Astrocyte (in vitro differentiated cells and primary cell): Measurements from ENCODE around the gene GLTPD2. TPM values are rescaled to one million over a fixed set of nuclear protein-coding genes. Genes with fewer than 3 reads are reported as not detected.
A peak's percentile ranks its signal among the peaks of the same experiment; 100 is the strongest.

ENCODE experiments used
- DNase-seq: peaks from one replicate; pipeline ENCODE4 v3.0.0-alpha.2; 2010; ENCODE audit warnings: low read depth
- FAIRE-seq: peaks from 2 replicates; lab custom pipeline; 2011; peaks lifted over from hg19 to GRCh38; lab: Jason Lieb, UNC
- H2AFZ ChIP-seq: 2 replicates; pipeline ENCODE4 v1.6.0; 2012; ENCODE audit warnings: low read depth, low read length, inconsistent platforms
- H3K27ac ChIP-seq: 2 replicates; pipeline ENCODE4 v1.5.1; 2011; ENCODE audit warnings: low read depth, low read length, inconsistent platforms
- H3K27me3 ChIP-seq: 2 replicates; pipeline ENCODE4 v1.6.0; 2011; ENCODE audit warnings: low read length, inconsistent platforms; ENCODE audit not compliant: insufficient read depth
- H3K36me3 ChIP-seq: 2 replicates; pipeline ENCODE4 v1.5.1; 2011; ENCODE audit warnings: low read length, inconsistent platforms; ENCODE audit not compliant: insufficient read depth
- H3K4me1 ChIP-seq: 2 replicates; pipeline ENCODE4 v1.5.1; 2011; ENCODE audit warnings: low read length, inconsistent platforms; ENCODE audit not compliant: insufficient read depth
- H3K4me2 ChIP-seq: 2 replicates; pipeline ENCODE4 v1.6.0; 2012; ENCODE audit warnings: low read length, inconsistent platforms
- H3K4me3 ChIP-seq: 2 replicates; pipeline ENCODE4 v1.5.1; 2011; ENCODE audit warnings: low read depth, mild to moderate bottlenecking, low read length, inconsistent platforms; ENCODE audit not compliant: insufficient read depth
- H3K79me2 ChIP-seq: 2 replicates; pipeline ENCODE4 v1.6.0; 2012; ENCODE audit warnings: mild to moderate bottlenecking, low read length, inconsistent platforms; ENCODE audit not compliant: insufficient read depth
- H3K9ac ChIP-seq: 2 replicates; pipeline ENCODE4 v1.6.0; 2012; ENCODE audit warnings: mild to moderate bottlenecking, low read length, inconsistent platforms
- H3K9me3 ChIP-seq: 2 replicates; pipeline ENCODE4 v1.5.1; 2012; ENCODE audit warnings: low read depth, mild to moderate bottlenecking, low read length, inconsistent platforms; ENCODE audit not compliant: insufficient read depth
- H4K20me1 ChIP-seq: 2 replicates; pipeline ENCODE4 v1.6.0; 2012; ENCODE audit warnings: low read length, inconsistent platforms; ENCODE audit not compliant: insufficient read depth
- H3K27ac Mint-ChIP-seq: one replicate; pipeline ENCODE4 v1.8.0; 2021; ENCODE audit warnings: mild to moderate bottlenecking, mixed read lengths; ENCODE audit not compliant: unreplicated experiment
- H3K27me3 Mint-ChIP-seq: one replicate; pipeline ENCODE4 v1.8.0; 2021; ENCODE audit warnings: low read depth, mixed read lengths; ENCODE audit not compliant: unreplicated experiment
- H3K36me3 Mint-ChIP-seq: one replicate; pipeline ENCODE4 v1.8.0; 2021; ENCODE audit warnings: low read depth, mixed read lengths; ENCODE audit not compliant: unreplicated experiment
- H3K4me1 Mint-ChIP-seq: one replicate; pipeline ENCODE4 v1.8.0; 2021; ENCODE audit warnings: low read depth, mixed read lengths; ENCODE audit not compliant: unreplicated experiment
- H3K4me3 Mint-ChIP-seq: one replicate; pipeline ENCODE4 v1.8.0; 2021; ENCODE audit warnings: mild to moderate bottlenecking, moderate library complexity, mixed read lengths; ENCODE audit not compliant: unreplicated experiment
- H3K9me3 Mint-ChIP-seq: one replicate; pipeline ENCODE4 v1.8.0; 2021; ENCODE audit warnings: mild to moderate bottlenecking, mixed read lengths; ENCODE audit not compliant: unreplicated experiment
- CTCF ChIP-seq: IDR thresholded peaks from 2 replicates; pipeline ENCODE4 v1.5.1; 2011; ENCODE audit warnings: low read depth, mild to moderate bottlenecking, inconsistent platforms, low read length, moderate library complexity; ENCODE audit not compliant: insufficient read depth
- EZH2 ChIP-seq: IDR thresholded peaks from 2 replicates; pipeline ENCODE4 v1.6.1; 2012; ENCODE audit warnings: mild to moderate bottlenecking, low read length, inconsistent platforms; ENCODE audit not compliant: insufficient read depth
- total RNA-seq: library from RNA; stranded (reverse); gene quantifications from 2 replicates; pipeline ENCODE4 v1.2.1, GENCODE V29; 2021

GLTPD2 gene
- total RNA-seq, 1 donor from 2014 or later = not detected

DNA sequence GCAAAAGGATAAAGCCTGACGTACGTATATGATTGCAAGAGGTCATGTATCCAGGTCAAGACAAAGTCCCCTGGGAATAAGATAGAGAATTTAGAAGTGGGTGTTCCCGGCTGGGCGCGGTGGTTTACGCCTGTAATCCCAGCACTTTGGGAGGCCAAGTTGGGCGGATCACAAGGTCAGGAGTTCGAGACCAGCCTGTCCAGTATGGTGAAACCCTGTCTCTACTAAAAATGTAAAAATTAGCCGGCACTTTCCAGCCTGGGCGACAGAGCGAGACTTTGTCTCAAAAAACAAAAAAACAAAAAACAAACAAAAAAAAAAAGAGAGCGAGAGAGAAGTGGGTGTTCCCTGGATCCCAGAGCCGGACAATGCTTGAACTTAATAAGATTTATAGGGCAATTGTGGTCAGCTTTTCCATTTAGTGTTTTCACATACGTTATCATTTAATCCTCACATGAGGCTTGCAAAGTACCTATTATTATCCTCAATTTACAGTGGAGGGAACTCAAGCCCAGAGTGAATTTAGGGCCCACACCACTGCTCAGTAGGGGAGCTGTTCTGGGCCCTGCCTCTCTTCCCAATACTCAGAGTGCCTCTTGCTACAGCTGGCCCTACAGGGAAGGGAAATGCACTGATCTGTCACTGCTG is 481 bp upstream of the GLTPD2 start:
- Histone ChIP-seq H3K27ac (no peak overlapping the region), H3K4me1 (peaks cover 23% of the 10 kb centered on the region), H3K9me3 (no peaks in the 10 kb centered on the region), H4K20me1 (no peaks in the 10 kb centered on the region), H2AFZ (no peak overlapping the region), H3K4me3 (no peak overlapping the region), H3K27me3 (peaks cover 34% of the 10 kb centered on the region), H3K79me2 (no peaks in the 10 kb centered on the region), H3K36me3 (no peaks in the 10 kb centered on the region), H3K9ac (no peak overlapping the region), H3K4me2 (no peak overlapping the region)
- peaks cover 2% of the 10 kb centered on the region for H3K9me3 Mint-ChIP-seq
- H3K27ac Mint-ChIP-seq = no peak overlapping the region
- TF ChIP-seq EZH2 (no peak), CTCF (no peak)
- H3K4me3 Mint-ChIP-seq = peak overlapping the region; percentile 78
- DNase-seq (no peak), FAIRE-seq (no peak)
- H3K4me1 Mint-ChIP-seq = no peaks in the 10 kb centered on the region
- no peaks in the 10 kb centered on the region for H3K36me3 Mint-ChIP-seq
- H3K27me3 Mint-ChIP-seq = peaks cover 11% of the 10 kb centered on the region

- peaks cover 21% of the 10 kb centered on the region for H3K27me3 ChIP-seq
- no peaks in the 10 kb centered on the region for H4K20me1 ChIP-seq
- peak overlapping the region; percentile 60 for H3K4me3 ChIP-seq
- TF ChIP-seq EZH2 = no peak
- no peak for TF ChIP-seq CTCF
- Mint-ChIP-seq H3K4me3 (peak overlapping the region; percentile 81), H3K9me3 (peaks cover 2% of the 10 kb centered on the region), H3K27me3 (peaks cover 5% of the 10 kb centered on the region), H3K4me1 (no peaks in the 10 kb centered on the region), H3K27ac (no peak overlapping the region), H3K36me3 (no peaks in the 10 kb centered on the region)
- H3K27ac ChIP-seq = no peak overlapping the region
- no peaks in the 10 kb centered on the region for H3K36me3 ChIP-seq
- no peaks in the 10 kb centered on the region for H3K79me2 ChIP-seq
- H3K9me3 ChIP-seq = no peaks in the 10 kb centered on the region
- peak overlapping the region; percentile 78 for H3K9ac ChIP-seq
- DNase-seq = no peak
- peak overlapping the region; percentile 89 for H3K4me2 ChIP-seq
- peaks cover 23% of the 10 kb centered on the region for H3K4me1 ChIP-seq
- peak overlapping the region; percentile 86 for H2AFZ ChIP-seq
- FAIRE-seq = no peak
These were observed 862 bp downstream of the GLTPD2 start for GRCh38 chr17:4789701-4789950.

GRCh38 chr17:4789951-4790704 is 1.4 kb downstream of the GLTPD2 start:
- Histone ChIP-seq H3K36me3 (no peaks in the 10 kb centered on the region), H3K4me1 (peaks cover 23% of the 10 kb centered on the region), H3K27me3 (peaks cover 19% of the 10 kb centered on the region), H3K4me3 (peak overlapping the region; percentile 60), H2AFZ (peak overlapping the region; percentile 86), H3K27ac (peak overlapping the region; percentile 75), H3K9me3 (no peaks in the 10 kb centered on the region), H3K9ac (peak overlapping the region; percentile 78), H4K20me1 (no peaks in the 10 kb centered on the region), H3K4me2 (peak overlapping the region; percentile 89), H3K79me2 (no peaks in the 10 kb centered on the region)
- FAIRE-seq (no peak), DNase-seq (peak; percentile 84)
- peaks cover 5% of the 10 kb centered on the region for H3K27me3 Mint-ChIP-seq
- H3K9me3 Mint-ChIP-seq = peaks cover 2% of the 10 kb centered on the region
- peak overlapping the region; percentile 43 for H3K27ac Mint-ChIP-seq
- peak overlapping the region; percentile 84 for H3K4me3 Mint-ChIP-seq
- H3K36me3 Mint-ChIP-seq = no peaks in the 10 kb centered on the region
- H3K4me1 Mint-ChIP-seq = no peaks in the 10 kb centered on the region
- peak; percentile 11 for TF ChIP-seq CTCF
- no peak for TF ChIP-seq EZH2
